B cell (primary cell): ENCODE results near the gene MTFMT. TPM values are rescaled to one million over a fixed set of nuclear protein-coding genes. Genes with fewer than 3 reads are reported as not detected.
A peak's percentile ranks its signal among the peaks of the same experiment; 100 is the strongest.

Source experiments
- ATAC-seq: fragments of 200-7000 bp; cut with Tn5 transposase; one replicate; pipeline ENCODE4 v1.10.0; 2021; ENCODE audit warnings: low read depth, mild to moderate bottlenecking, moderate number of reproducible peaks, moderate library complexity
- CTCF ChIA-PET: fragments of 350-600 bp; sonication (Branson Sonifier 250); formaldehyde crosslinking; loops from one replicate; lab custom pipeline; 2021; ENCODE audit warnings: antibody characterized with exemption, inconsistent platforms; lab: Charles Lee
- POLR2A ChIA-PET: fragments of 350-600 bp; sonication (Branson Sonifier 250); formaldehyde crosslinking; loops from one replicate; lab custom pipeline; 2021; ENCODE audit warnings: antibody characterized with exemption; lab: Charles Lee
- DNase-seq: peaks from one replicate; pipeline ENCODE4 v3.0.0; 2013
- H2AFZ ChIP-seq: 2 replicates; pipeline ENCODE4 v1.6.1; 2012; ENCODE audit warnings: mild to moderate bottlenecking, low read depth, low read length; ENCODE audit not compliant: insufficient read depth, poor library complexity, severe bottlenecking
- H3K27ac ChIP-seq, 2 donors: 1 replicate in 1 of 2; 2 replicates in 1 of 2; pipeline ENCODE4 v1.5.1; 2012 to 2013; ENCODE audit warnings: low read length in 2 of 2, mild to moderate bottlenecking in 2 of 2, moderate library complexity in 1 of 2
- H3K27me3 ChIP-seq, 4 experiments: fragments of 200-600 bp in 1 of 4; sonication (generic) in 1 of 4; replicated peaks in 1 of 4; 1 replicate in 2 of 4; 2 replicates in 2 of 4; pipeline versions ENCODE4 v1.6.1 to v1.7.0; 2013 to 2016; ENCODE audit warnings: low read length in 3 of 4, mild to moderate bottlenecking in 2 of 4, mixed read lengths in 1 of 4, moderate library complexity in 1 of 4; ENCODE audit not compliant: insufficient read depth in 4 of 4, control insufficient read depth in 3 of 4; ENCODE audit errors: control extremely low read depth in 1 of 4
- H3K36me3 ChIP-seq, 2 experiments: replicated peaks in 1 of 2; 1 replicate in 1 of 2; 2 replicates in 1 of 2; pipeline versions ENCODE4 v1.6.1 to v1.7.1; 2013; ENCODE audit warnings: low read length in 1 of 2; ENCODE audit not compliant: insufficient read depth in 2 of 2, control insufficient read depth in 1 of 2; ENCODE audit errors: control extremely low read depth in 1 of 2, extremely low read depth in 1 of 2
- H3K4me1 ChIP-seq, 2 donors: fragments of 200-600 bp in 1 of 2; sonication (generic) in 1 of 2; 1 replicate in 1 of 2; 2 replicates in 1 of 2; pipeline versions ENCODE4 v1.5.1 to v1.6.1; 2013 to 2017; ENCODE audit warnings: low read length in 2 of 2; ENCODE audit not compliant: control insufficient read depth in 2 of 2, insufficient read depth in 2 of 2
- H3K4me2 ChIP-seq: replicated peaks from 2 replicates; pipeline ENCODE3; 2012; ENCODE audit warnings: mild to moderate bottlenecking, low read depth, low read length; ENCODE audit not compliant: poor library complexity, severe bottlenecking
- H3K4me3 ChIP-seq, 5 experiments: fragments of 200-600 bp in 1 of 5; sonication (generic) in 1 of 5; 1 replicate in 3 of 5; 2 replicates in 2 of 5; pipeline versions ENCODE4 v1.5.1 to v1.7.0; 2011 to 2016; ENCODE audit warnings: low read length in 4 of 5, mild to moderate bottlenecking in 4 of 5, low read depth in 2 of 5, control low read depth in 1 of 5, moderate library complexity in 1 of 5; ENCODE audit not compliant: insufficient read depth in 1 of 5; ENCODE audit errors: control extremely low read depth in 1 of 5, extremely low read depth in 1 of 5
- H3K79me2 ChIP-seq: fragments of 200-600 bp; sonication (generic); one replicate; pipeline ENCODE4 v1.6.0; 2016; ENCODE audit warnings: low read length; ENCODE audit not compliant: control insufficient read depth, insufficient read depth
- H3K9ac ChIP-seq: fragments of 200-600 bp; sonication (generic); 2 replicates; pipeline ENCODE4 v1.6.1; 2017; ENCODE audit warnings: mild to moderate bottlenecking, low read length, moderate library complexity
- H3K9me3 ChIP-seq, 3 donors: one replicate each; pipeline versions ENCODE4 v1.6.1 to v1.7.1; 2013; ENCODE audit warnings: low read length in 2 of 3; ENCODE audit not compliant: control insufficient read depth in 2 of 3, insufficient read depth in 1 of 3; ENCODE audit errors: control extremely low read depth in 1 of 3
- H4K20me1 ChIP-seq: 2 replicates; pipeline ENCODE4 v1.6.0; 2012; ENCODE audit warnings: mild to moderate bottlenecking, low read length; ENCODE audit not compliant: insufficient read depth, control insufficient read depth, poor library complexity, severe bottlenecking
- H3K27ac Mint-ChIP-seq: one replicate; pipeline ENCODE4 v1.8.0; 2021; ENCODE audit warnings: mixed read lengths
- H3K27me3 Mint-ChIP-seq: one replicate; pipeline ENCODE4 v1.8.0; 2021; ENCODE audit warnings: mixed read lengths
- H3K4me1 Mint-ChIP-seq: one replicate; pipeline ENCODE4 v1.8.0; 2021; ENCODE audit warnings: mixed read lengths
- H3K4me3 Mint-ChIP-seq: one replicate; pipeline ENCODE4 v1.8.0; 2021; ENCODE audit warnings: mixed read lengths
- H3K9me3 Mint-ChIP-seq: one replicate; pipeline ENCODE4 v1.8.0; 2022; ENCODE audit warnings: mixed read lengths; ENCODE audit not compliant: insufficient read depth
- CTCF ChIP-seq: fragments of 200-600 bp; IDR thresholded peaks from one replicate; pipeline ENCODE4 v1.8.0; 2022; ENCODE audit warnings: antibody characterized with exemption, mild to moderate bottlenecking
- EZH2 ChIP-seq: IDR thresholded peaks from 2 replicates; pipeline ENCODE4 v1.6.1; 2012; ENCODE audit warnings: borderline replicate concordance, low read depth, mild to moderate bottlenecking, moderate library complexity, low read length; ENCODE audit not compliant: insufficient read depth, poor library complexity, severe bottlenecking
- WGBS: methylation state at CpG from one replicate; pipeline ENCODE4 v1.1.5; 2013; ENCODE audit warnings: missing lambda C conversion rate; ENCODE audit not compliant: insufficient coverage; 5-methylcytosine and 5-hydroxymethylcytosine counted together
- intact Hi-C: fragments of 100-400 bp; cut with micrococcal nuclease; formaldehyde crosslinking; loops from one replicate; pipeline ENCODE4 v1.10.0; 2022
- polyA plus RNA-seq: library from polyadenylated mRNA; depleted of rRNA; stranded (reverse); fragments of >200 nt; gene quantifications from 2 replicates; pipeline ENCODE4 v1.2.3, GENCODE V29; 2012
- total RNA-seq, 2 donors: library from RNA; stranded (reverse); fragments of 120-200 nt in 1 of 2; gene quantifications; 1 replicate in 1 of 2; 2 replicates in 1 of 2; pipeline versions ENCODE4 v1.2.3 to v1.2.4, GENCODE V29; 2013 to 2022

The MTFMT gene
- total and polyA plus RNA-seq, 2 donors (not counting 1 experiment from before 2014, with no cell fraction given) = 10.0 to 14.3 TPM

DNA sequence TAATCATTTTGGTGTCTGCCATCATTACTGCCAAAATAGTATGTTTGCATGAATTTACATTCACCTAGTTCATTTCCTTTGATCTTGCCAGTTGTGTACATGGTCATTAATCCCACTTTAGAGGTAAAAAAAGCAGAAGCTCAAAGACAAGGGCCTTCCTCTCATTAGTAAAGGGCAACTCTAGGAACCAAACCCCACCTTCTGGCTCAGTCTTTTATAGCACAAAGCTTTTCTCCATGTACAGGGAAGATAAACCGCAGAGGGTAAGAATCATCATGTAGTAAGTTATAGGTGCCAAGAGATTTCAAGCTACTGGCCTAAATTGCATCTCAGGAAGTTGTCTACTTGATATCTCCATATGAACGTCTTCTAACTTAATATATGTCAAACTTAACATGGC is 20.5 kb downstream of the MTFMT start:
- DNase-seq (peak; percentile 32), ATAC-seq (peak; percentile 62)
- H3K4me1 ChIP-seq = no peaks in the 10 kb centered on the region
- Mint-ChIP-seq H3K27ac (no peak overlapping the region), H3K4me1 (peaks cover 2% of the 10 kb centered on the region), H3K9me3 (no peaks in the 10 kb centered on the region), H3K27me3 (no peaks in the 10 kb centered on the region), H3K4me3 (no peak overlapping the region)
- CTCF ChIA-PET = interaction anchor here (0.6 to 2.5 kb wide), 10 partner anchors 12 to 650 kb away, joined by 3 to 14 read pairs (median 4); partner anchors contain the start of genes ANKDD1A and SPG21
- H3K9me3 ChIP-seq = peaks cover 0 to 6% (median 5%) of the 10 kb centered on the region in 3 donors
- H3K9ac ChIP-seq = no peak overlapping the region
- no peaks in the 10 kb centered on the region for H3K79me2 ChIP-seq
- peaks cover 2 to 15% of the 10 kb centered on the region in 2 experiments for H3K36me3 ChIP-seq
- H3K4me3 ChIP-seq = no peak overlapping the region
- H3K27ac ChIP-seq = no peak overlapping the region
- WGBS = 57% methylated on average over 1 of the region's 2 CpGs
- H2AFZ ChIP-seq = no peak overlapping the region
- TF ChIP-seq EZH2 = no peak
- peak; percentile 12 for TF ChIP-seq CTCF
- no peaks in the 10 kb centered on the region for H3K27me3 ChIP-seq
- H4K20me1 ChIP-seq = no peaks in the 10 kb centered on the region
- no peak overlapping the region for H3K4me2 ChIP-seq
- intact Hi-C loops = no loop called here
- POLR2A ChIA-PET = interaction anchor here (1.4 kb wide), 1 partner anchor 19 kb away, joined by 3 read pairs; the partner anchor contains the start of gene SPG21

DNA sequence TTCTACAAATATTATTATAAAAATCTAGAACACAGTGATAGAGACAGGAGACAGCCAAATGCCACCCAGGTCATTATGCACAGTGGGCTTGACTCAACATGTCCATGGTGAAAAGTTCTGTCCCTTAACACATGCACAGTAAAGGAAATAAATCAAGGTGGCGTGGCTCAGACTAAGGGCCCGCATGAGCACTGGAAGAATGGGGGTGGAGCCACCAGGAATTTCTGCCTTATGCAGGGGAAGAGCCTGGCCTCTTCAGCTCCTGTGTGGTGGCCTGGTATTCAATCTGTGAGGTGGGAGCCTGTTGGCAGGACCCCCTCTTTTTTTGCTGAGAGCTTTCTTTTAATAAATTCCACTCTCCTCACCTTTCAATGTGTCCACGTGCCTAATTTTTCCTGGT is 22.6 kb downstream of the MTFMT start:
- no peak for ATAC-seq
- POLR2A ChIA-PET = interaction anchor here (0.7 kb wide), 1 partner anchor 150 kb away, joined by 9 read pairs; no protein-coding TSS in a partner anchor
- no peaks in the 10 kb centered on the region for H3K9me3 Mint-ChIP-seq

More for the DNA sequence above, 22.6 kb downstream of the MTFMT start:
- CTCF ChIA-PET = no interaction called here
- H3K4me3 Mint-ChIP-seq = no peak overlapping the region
- H3K27ac Mint-ChIP-seq = no peak overlapping the region
- H3K4me2 ChIP-seq = no peak overlapping the region
- H3K36me3 ChIP-seq = peaks cover 0 to 5% of the 10 kb centered on the region in 2 experiments
- no peaks in the 10 kb centered on the region for H3K79me2 ChIP-seq
- H3K4me1 ChIP-seq = no peaks in the 10 kb centered on the region
- no peak overlapping the region for H2AFZ ChIP-seq
- H3K4me1 Mint-ChIP-seq = peaks cover 2% of the 10 kb centered on the region
- H4K20me1 ChIP-seq = no peaks in the 10 kb centered on the region
- no peaks in the 10 kb centered on the region for H3K27me3 ChIP-seq
- TF ChIP-seq CTCF (no peak), EZH2 (no peak)
- H3K27me3 Mint-ChIP-seq = no peaks in the 10 kb centered on the region
- intact Hi-C loops = no loop called here
- H3K27ac ChIP-seq = no peak overlapping the region
- H3K9me3 ChIP-seq = no peaks in the 10 kb centered on the region
- no CpG with 5 or more reads among the region's 3 CpGs for WGBS
- no peak overlapping the region for H3K9ac ChIP-seq
- DNase-seq = no peak
- no peak overlapping the region for H3K4me3 ChIP-seq
